Heart left ventricle (tissue), 13 donors: ENCODE results near the gene LIMS2.

ENCODE experiments used
- CTCF ChIP-seq, 12 donors: fragments of 200-600 bp; sonication (generic) in 4 of 12; IDR thresholded peaks; one replicate each; pipeline versions ENCODE4 v1.5.0 to v1.8.0; 2018 to 2022; ENCODE audit warnings: antibody characterized with exemption in 12 of 12, mild to moderate bottlenecking in 5 of 12
- POLR2A ChIP-seq, 2 donors: fragments of 450-650 bp; IDR thresholded peaks; one replicate each; pipeline ENCODE4 v1.6.1; 2017; ENCODE audit warnings: antibody characterized with exemption in 2 of 2, mild to moderate bottlenecking in 2 of 2, moderate library complexity in 2 of 2
- donor health status: ischemic (EF 13 %, LVEDD 7.1; RV severe dilation, severe dysfunction).
- donor health status: DM: no; HTN: yes; CAD: no.
- donor health status: DM: no; HTN: no; CAD: no.
- donor health status: ischemic (EF 25% LVEDD 6.9; RV normal size, moderate dysfunction).
- donor health status: ischemic (EF 25% LVEDD 5.7; RV mildly dilated, moderate dysfunction).
- donor health status: ischemic (EF 35%, LVEDD 5.7; RV mildly dilated, moderate dysfunction).
- donor health status: nonischemic (EF 11% LVEDD 7.7; RV severe dilation, severe dysfunction).
- donor health status: DM: yes; HTN: yes; CAD: no.
- donor health status: PGD.
- donor health status: ischemic (EF 29% LVEDD 5.4; RV normal size, mild dysfunction).
- donor health status: nonischemic (EF 23%, LVEDD 6.1; RV moderate dilation, normal function).

DNA sequence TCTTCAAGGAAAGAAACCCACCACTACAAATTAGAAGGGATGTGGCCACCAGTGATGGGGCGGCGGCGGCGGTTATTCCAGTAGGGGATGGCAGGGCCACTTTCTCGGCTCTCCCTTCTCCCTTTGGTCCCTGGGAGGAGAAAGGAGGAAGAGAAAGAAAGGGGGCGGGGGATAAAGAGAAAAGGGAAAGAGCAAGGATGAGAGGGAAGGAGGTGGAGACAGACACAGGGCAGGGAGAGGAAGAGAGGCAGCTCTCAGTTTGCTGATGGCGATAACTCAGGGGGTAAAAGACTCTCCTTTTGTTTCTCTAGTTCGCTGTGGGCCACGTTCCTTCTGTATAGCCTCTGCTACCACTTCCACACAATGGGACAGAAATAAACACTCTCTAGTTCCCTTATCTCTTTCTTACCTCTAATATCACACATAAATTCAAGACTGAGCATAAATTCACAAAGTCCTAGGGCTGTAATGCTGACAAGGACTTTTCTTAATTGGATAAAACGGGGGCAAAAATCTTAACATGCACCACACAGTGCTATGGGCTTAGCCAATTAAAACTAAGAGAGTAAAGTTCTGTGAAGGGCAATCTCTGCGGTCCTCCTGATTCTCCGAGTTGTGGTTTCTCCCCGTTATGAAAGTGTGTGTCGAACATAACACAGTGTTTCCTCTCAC is 40.6 kb upstream of the LIMS2 start:
- no peak for TF ChIP-seq CTCF (IDR thresholded peaks at IDR 0.05)
- no peak for TF ChIP-seq POLR2A (IDR thresholded peaks at IDR 0.05)
